CD4-positive, CD25-positive, alpha-beta regulatory T cell (primary cell): ENCODE data around the gene MSI2. TPM values are rescaled to one million over a fixed set of nuclear protein-coding genes. Genes with fewer than 3 reads are reported as not detected.
A peak's percentile ranks its signal among the peaks of the same experiment; 100 is the strongest.

Experiments
- ATAC-seq, 2 donors: fragments of 150-1000 bp; cut with Tn5 transposase; one replicate each; pipeline ENCODE4 v1.10.0; 2021; ENCODE audit warnings: low read depth in 2 of 2, moderate number of reproducible peaks in 2 of 2, moderate library complexity in 1 of 2
- DNase-seq, 3 donors: peaks; one replicate each; pipeline versions ENCODE4 v3.0.0 to v3.0.0-alpha.2; 2012 to 2022; ENCODE audit warnings: mixed read lengths in 1 of 3
- H3K27ac ChIP-seq: one replicate; pipeline ENCODE4 v1.7.0; 2013; ENCODE audit warnings: mild to moderate bottlenecking, low read length; ENCODE audit not compliant: insufficient read depth, poor library complexity, severe bottlenecking
- H3K27me3 ChIP-seq: one replicate; pipeline ENCODE4 v1.7.0; 2013; ENCODE audit warnings: low read length; ENCODE audit not compliant: control insufficient read depth, insufficient read depth
- H3K36me3 ChIP-seq: one replicate; pipeline ENCODE4 v1.7.0; 2013; ENCODE audit warnings: mild to moderate bottlenecking, low read length, moderate library complexity; ENCODE audit not compliant: control insufficient read depth, insufficient read depth
- H3K4me1 ChIP-seq: 2 replicates; pipeline ENCODE4 v1.7.0; 2013; ENCODE audit warnings: mild to moderate bottlenecking, low read length; ENCODE audit not compliant: insufficient read depth, control insufficient read depth, poor library complexity, severe bottlenecking
- H3K4me3 ChIP-seq: one replicate; pipeline ENCODE4 v1.7.0; 2013; ENCODE audit warnings: low read depth, mild to moderate bottlenecking, low read length, moderate library complexity
- H3K9me3 ChIP-seq, 2 experiments: 1 replicate in 1 of 2; 2 replicates in 1 of 2; pipeline ENCODE4 v1.7.0; 2013; ENCODE audit warnings: low read length in 2 of 2, mild to moderate bottlenecking in 1 of 2, moderate library complexity in 1 of 2; ENCODE audit not compliant: control insufficient read depth in 2 of 2
- H3K27ac Mint-ChIP-seq, 3 donors: one replicate each; pipeline ENCODE4 v1.8.0; 2020 to 2022; ENCODE audit warnings: mild to moderate bottlenecking in 3 of 3, mixed read lengths in 3 of 3, moderate library complexity in 2 of 3
- H3K27me3 Mint-ChIP-seq: one replicate; pipeline ENCODE4 v1.8.0; 2022; ENCODE audit warnings: mild to moderate bottlenecking, mixed read lengths
- H3K36me3 Mint-ChIP-seq: one replicate; pipeline ENCODE4 v1.8.0; 2020; ENCODE audit warnings: mixed read lengths
- H3K4me1 Mint-ChIP-seq, 4 donors: one replicate each; pipeline ENCODE4 v1.8.0; 2020 to 2022; ENCODE audit warnings: mixed read lengths in 4 of 4, mild to moderate bottlenecking in 1 of 4
- H3K4me3 Mint-ChIP-seq, 4 donors: one replicate each; pipeline ENCODE4 v1.8.0; 2020 to 2022; ENCODE audit warnings: mild to moderate bottlenecking in 4 of 4, mixed read lengths in 4 of 4, moderate library complexity in 3 of 4
- H3K9me3 Mint-ChIP-seq, 7 donors: one replicate each; pipeline ENCODE4 v1.8.0; 2020 to 2022; ENCODE audit warnings: mixed read lengths in 7 of 7, mild to moderate bottlenecking in 3 of 7, moderate library complexity in 2 of 7
- polyA plus RNA-seq, 4 donors: library from polyadenylated mRNA; unstranded; fragments of 300-500 nt; fragmentation: Illumina TruSeq; gene quantifications; one replicate each; pipeline ENCODE4 v1.2.3, GENCODE V29; 2021
- total RNA-seq: library from RNA; stranded (reverse); gene quantifications from one replicate; pipeline ENCODE4 v1.2.3, GENCODE V29; 2022

The MSI2 gene
- total and polyA plus RNA-seq, 5 donors from 2014 or later, result 3.2 to 177 (median 3.4) TPM

GRCh38 chr17:57701124-57701523 is 444.8 kb downstream of the MSI2 start:
- no peaks in the 10 kb centered on the region for H3K27me3 Mint-ChIP-seq
- no peaks in the 10 kb centered on the region for H3K9me3 ChIP-seq
- H3K4me1 ChIP-seq, result peaks cover 9% of the 10 kb centered on the region
- no peak overlapping the region for H3K4me3 Mint-ChIP-seq
- H3K4me3 ChIP-seq, result no peak overlapping the region
- H3K4me1 Mint-ChIP-seq, result peaks cover 0 to 5% (median 1%) of the 10 kb centered on the region in 4 donors
- no peaks in the 10 kb centered on the region for H3K27me3 ChIP-seq
- no peak overlapping the region for H3K27ac ChIP-seq
- no peak overlapping the region for H3K27ac Mint-ChIP-seq
- DNase-seq (no peak), ATAC-seq (no peak)
- H3K36me3 Mint-ChIP-seq, result peaks cover 4% of the 10 kb centered on the region
- peaks cover 0 to 2% (median 0%) of the 10 kb centered on the region in 7 donors for H3K9me3 Mint-ChIP-seq
- no peaks in the 10 kb centered on the region for H3K36me3 ChIP-seq

- H3K27ac ChIP-seq, result no peak overlapping the region
- H3K9me3 Mint-ChIP-seq, result peaks cover 0 to 2% (median 0%) of the 10 kb centered on the region in 7 donors
- peaks cover 4% of the 10 kb centered on the region for H3K36me3 Mint-ChIP-seq
- H3K4me3 ChIP-seq, result no peak overlapping the region
- H3K36me3 ChIP-seq, result no peaks in the 10 kb centered on the region
- H3K27me3 ChIP-seq, result no peaks in the 10 kb centered on the region
- peaks cover 5% of the 10 kb centered on the region for H3K4me1 ChIP-seq
- H3K4me1 Mint-ChIP-seq, result peaks cover 0 to 5% (median 1%) of the 10 kb centered on the region in 4 donors
- no peak overlapping the region for H3K27ac Mint-ChIP-seq
- no peak for DNase-seq
- no peak for ATAC-seq
- H3K4me3 Mint-ChIP-seq, result no peak overlapping the region
- no peaks in the 10 kb centered on the region for H3K27me3 Mint-ChIP-seq
- no peaks in the 10 kb centered on the region for H3K9me3 ChIP-seq
Measured at GRCh38 chr17:57703273-57703672, 446.9 kb downstream of the MSI2 start.

GRCh38 chr17:57704448-57704847 is 448.1 kb downstream of the MSI2 start:
- Histone ChIP-seq H3K4me1 (no peaks in the 10 kb centered on the region), H3K36me3 (no peaks in the 10 kb centered on the region), H3K4me3 (no peak overlapping the region), H3K27me3 (no peaks in the 10 kb centered on the region), H3K27ac (no peak overlapping the region), H3K9me3 (no peaks in the 10 kb centered on the region)
- ATAC-seq (no peak), DNase-seq (no peak)
- Mint-ChIP-seq H3K9me3 (peaks cover 0 to 2% (median 0%) of the 10 kb centered on the region in 7 donors), H3K27me3 (peaks cover under 1% of the 10 kb centered on the region), H3K4me1 (peaks cover 0 to 2% (median under 1%) of the 10 kb centered on the region in 4 donors), H3K27ac (peak overlapping the region in 1 of 3 donors; percentile 9), H3K36me3 (peaks cover 4% of the 10 kb centered on the region), H3K4me3 (no peak overlapping the region)

GRCh38 chr17:57705921-57706695 is 449.8 kb downstream of the MSI2 start:
- no peaks in the 10 kb centered on the region for H3K4me1 ChIP-seq
- peaks cover 4% of the 10 kb centered on the region for H3K36me3 Mint-ChIP-seq
- no peak overlapping the region for H3K4me3 ChIP-seq
- peaks cover 0 to 5% (median 2%) of the 10 kb centered on the region in 7 donors for H3K9me3 Mint-ChIP-seq
- H3K27ac ChIP-seq, result no peak overlapping the region
- no peak for DNase-seq
- no peaks in the 10 kb centered on the region for H3K4me1 Mint-ChIP-seq
- H3K27me3 Mint-ChIP-seq, result peaks cover 7% of the 10 kb centered on the region
- H3K36me3 ChIP-seq, result no peaks in the 10 kb centered on the region
- no peak for ATAC-seq
- no peaks in the 10 kb centered on the region for H3K9me3 ChIP-seq
- no peak overlapping the region for H3K27ac Mint-ChIP-seq
- no peak overlapping the region for H3K4me3 Mint-ChIP-seq
- no peaks in the 10 kb centered on the region for H3K27me3 ChIP-seq

DNA sequence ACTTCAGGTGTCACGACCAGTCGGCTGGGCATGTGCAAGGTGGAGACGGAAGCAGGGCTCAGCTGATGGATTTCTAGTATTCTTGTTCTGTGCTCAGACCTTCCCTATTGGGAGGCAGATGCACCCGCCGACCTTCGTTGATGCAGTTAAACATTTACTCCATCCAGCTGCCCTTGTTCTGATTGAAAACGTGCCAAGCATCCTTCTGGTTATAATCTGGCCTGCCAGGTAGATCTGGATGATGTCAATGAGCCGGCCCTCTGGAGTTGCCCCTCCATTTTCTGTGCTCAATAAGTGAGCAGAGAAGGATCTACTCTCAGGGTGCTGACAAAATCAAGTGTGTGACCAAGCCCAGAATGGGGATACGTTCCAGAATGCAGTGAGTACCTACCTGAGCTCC is 450.4 kb downstream of the MSI2 start:
- H3K9me3 ChIP-seq, result no peaks in the 10 kb centered on the region
- H3K4me1 Mint-ChIP-seq, result no peaks in the 10 kb centered on the region
- ATAC-seq (no peak), DNase-seq (no peak)
- peaks cover 0 to 6% (median 2%) of the 10 kb centered on the region in 7 donors for H3K9me3 Mint-ChIP-seq
- no peaks in the 10 kb centered on the region for H3K4me1 ChIP-seq
- peaks cover 7% of the 10 kb centered on the region for H3K27me3 Mint-ChIP-seq
- no peak overlapping the region for H3K27ac ChIP-seq
- H3K36me3 Mint-ChIP-seq, result peaks cover 4% of the 10 kb centered on the region
- H3K4me3 Mint-ChIP-seq, result no peak overlapping the region
- H3K4me3 ChIP-seq, result no peak overlapping the region
- peaks cover 1% of the 10 kb centered on the region for H3K27me3 ChIP-seq
- H3K27ac Mint-ChIP-seq, result no peak overlapping the region
- no peaks in the 10 kb centered on the region for H3K36me3 ChIP-seq

- Mint-ChIP-seq H3K36me3 (peaks cover 4% of the 10 kb centered on the region), H3K4me1 (no peaks in the 10 kb centered on the region), H3K9me3 (peaks cover 0 to 6% (median 2%) of the 10 kb centered on the region in 7 donors), H3K27ac (no peak overlapping the region), H3K4me3 (no peak overlapping the region), H3K27me3 (peaks cover 7% of the 10 kb centered on the region)
- Histone ChIP-seq H3K27me3 (peaks cover 4% of the 10 kb centered on the region), H3K9me3 (no peaks in the 10 kb centered on the region), H3K4me1 (no peaks in the 10 kb centered on the region), H3K4me3 (no peak overlapping the region), H3K36me3 (no peaks in the 10 kb centered on the region), H3K27ac (no peak overlapping the region)
- no peak for ATAC-seq
- no peak for DNase-seq
Measured at GRCh38 chr17:57707892-57708291, 451.6 kb downstream of the MSI2 start.

DNA sequence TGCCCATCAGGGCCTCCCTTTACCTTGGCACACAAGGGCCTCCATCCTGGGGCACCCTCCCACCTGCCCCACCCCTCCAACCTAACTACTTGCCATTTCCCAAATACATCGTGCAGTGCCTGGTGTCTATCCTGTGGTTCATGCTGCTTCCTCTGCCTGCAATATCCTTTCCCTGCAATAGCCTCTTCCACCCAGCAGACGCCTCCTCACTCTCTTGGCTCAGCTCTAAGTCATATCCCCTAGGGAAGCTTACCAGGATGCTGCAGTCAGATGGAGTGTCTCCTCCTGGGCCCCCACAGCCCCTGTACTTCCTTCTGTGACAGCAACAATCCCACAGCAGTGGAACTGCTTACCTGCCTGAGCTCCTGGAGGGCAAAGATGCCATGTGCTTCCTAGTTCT is 452.1 kb downstream of the MSI2 start:
- ATAC-seq (no peak), DNase-seq (no peak)
- H3K9me3 ChIP-seq, result no peaks in the 10 kb centered on the region
- no peaks in the 10 kb centered on the region for H3K36me3 ChIP-seq
- no peaks in the 10 kb centered on the region for H3K4me1 ChIP-seq
- Mint-ChIP-seq H3K4me1 (no peaks in the 10 kb centered on the region), H3K27me3 (peaks cover 8% of the 10 kb centered on the region), H3K4me3 (no peak overlapping the region), H3K36me3 (peaks cover 4% of the 10 kb centered on the region), H3K9me3 (peaks cover 0 to 6% (median 2%) of the 10 kb centered on the region in 7 donors), H3K27ac (peak overlapping the region in 1 of 3 donors; percentile 76)
- peaks cover 6% of the 10 kb centered on the region for H3K27me3 ChIP-seq
- no peak overlapping the region for H3K27ac ChIP-seq
- no peak overlapping the region for H3K4me3 ChIP-seq

- H3K27me3 Mint-ChIP-seq, result peaks cover 35% of the 10 kb centered on the region
- Histone ChIP-seq H3K36me3 (no peaks in the 10 kb centered on the region), H3K9me3 (no peaks in the 10 kb centered on the region), H3K4me3 (no peak overlapping the region), H3K4me1 (no peaks in the 10 kb centered on the region), H3K27me3 (peaks cover 13% of the 10 kb centered on the region), H3K27ac (no peak overlapping the region)
- H3K4me1 Mint-ChIP-seq, result no peaks in the 10 kb centered on the region
- peaks cover 0 to 6% (median 2%) of the 10 kb centered on the region in 7 donors for H3K9me3 Mint-ChIP-seq
- ATAC-seq (no peak), DNase-seq (no peak)
- H3K4me3 Mint-ChIP-seq, result no peak overlapping the region
- no peaks in the 10 kb centered on the region for H3K36me3 Mint-ChIP-seq
- H3K27ac Mint-ChIP-seq, result no peak overlapping the region
Measured at GRCh38 chr17:57713140-57713539, 456.8 kb downstream of the MSI2 start.
